HEK293 (cell line): ENCODE measurements around the gene UBB.

Experiments
- CTCF ChIA-PET: fragments of 350-600 bp; formaldehyde crosslinking; extraction: SDS; loops from one replicate; lab custom pipeline; 2021; ENCODE audit warnings: antibody characterized with exemption; lab: Yijun Ruan, JAX
- POLR2A ChIA-PET: fragments of 300-600 bp; formaldehyde crosslinking; extraction: SDS; loops from one replicate; lab custom pipeline; 2020; ENCODE audit warnings: antibody characterized with exemption, inconsistent platforms; lab: Yijun Ruan, JAX
- H3K27ac ChIP-seq: fragments of 200-500 bp; sonication (Bioruptor generic); 2 replicates; pipeline ENCODE4 v1.5.1; 2014; ENCODE audit warnings: low read depth, low read length, control low read depth, inconsistent platforms; ENCODE audit errors: extremely low read depth
- H3K36me3 ChIP-seq, 2 experiments: fragments of 200-500 bp in 1 of 2; sonication (Bioruptor generic) in 1 of 2; 1 replicate in 1 of 2; 2 replicates in 1 of 2; pipeline ENCODE4 v1.5.1; 2014 to 2017; ENCODE audit warnings: inconsistent platforms in 2 of 2, low read length in 2 of 2; ENCODE audit not compliant: control insufficient read depth in 2 of 2, insufficient read depth in 1 of 2
- H3K4me1 ChIP-seq: fragments of 200-500 bp; sonication (Bioruptor generic); 2 replicates; pipeline ENCODE4 v1.5.1; 2014; ENCODE audit warnings: mild to moderate bottlenecking, low read length, inconsistent platforms; ENCODE audit not compliant: control insufficient read depth, insufficient read depth
- H3K4me3 ChIP-seq: 2 replicates; pipeline ENCODE4 v1.5.1; 2011; ENCODE audit warnings: low read depth, mild to moderate bottlenecking, control low read depth, low read length, moderate library complexity
- H3K9me3 ChIP-seq: fragments of 200-500 bp; sonication (Bioruptor generic); 2 replicates; pipeline ENCODE4 v1.5.1; 2014; ENCODE audit warnings: low read depth, low read length, inconsistent platforms; ENCODE audit not compliant: control insufficient read depth, insufficient read depth
- BCL11B ChIP-seq: fragments of 450-650 bp; formaldehyde crosslinking; IDR thresholded peaks from 2 replicates; pipeline ENCODE4 v1.5.1; 2016; ENCODE audit warnings: low read depth, missing biosample characterization, missing genetic modification characterization
- HOXC10 ChIP-seq: sonication (generic); formaldehyde crosslinking; IDR thresholded peaks from 2 replicates; pipeline ENCODE4 v1.8.1; 2023; ENCODE audit warnings: mild to moderate bottlenecking, missing genetic modification reagents
- KLF7 ChIP-seq: fragments of 450-650 bp; formaldehyde crosslinking; IDR thresholded peaks from 2 replicates; pipeline ENCODE4 v1.5.1; 2016; ENCODE audit warnings: missing biosample characterization, missing genetic modification characterization, borderline replicate concordance
- SETDB1 ChIP-seq: IDR thresholded peaks from one replicate; pipeline ENCODE4 v1.6.1; 2017; ENCODE audit warnings: mild to moderate bottlenecking, low read length, moderate library complexity, mixed read lengths; ENCODE audit not compliant: insufficient read length
- SP3 ChIP-seq: fragments of 450-650 bp; formaldehyde crosslinking; IDR thresholded peaks from 2 replicates; pipeline ENCODE4 v1.5.1; 2016; ENCODE audit warnings: missing biosample characterization, missing genetic modification characterization
- TRIM28 ChIP-seq: IDR thresholded peaks from 2 replicates; pipeline ENCODE4 v1.6.1; 2011; ENCODE audit warnings: low read length, control low read depth, borderline replicate concordance
- YY2 ChIP-seq: fragments of 450-650 bp; formaldehyde crosslinking; IDR thresholded peaks from 2 replicates; pipeline ENCODE4 v1.5.1; 2016; ENCODE audit warnings: missing biosample characterization, missing genetic modification characterization
- ZFHX2 ChIP-seq: fragments of 450-650 bp; formaldehyde crosslinking; conservative IDR thresholded peaks from 2 replicates; pipeline ENCODE4 v1.5.1; 2016; ENCODE audit warnings: missing biosample characterization, missing genetic modification characterization
- ZNF16 ChIP-seq: fragments of 450-650 bp; formaldehyde crosslinking; IDR thresholded peaks from 2 replicates; pipeline ENCODE4 v1.5.1; 2016; ENCODE audit warnings: low read depth, missing biosample characterization, missing genetic modification characterization
- ZNF214 ChIP-seq: fragments of 450-650 bp; formaldehyde crosslinking; IDR thresholded peaks from 2 replicates; pipeline ENCODE4 v1.5.1; 2017; ENCODE audit warnings: missing biosample characterization, mild to moderate bottlenecking, missing genetic modification characterization, borderline replicate concordance
- ZNF23 ChIP-seq: fragments of 450-650 bp; formaldehyde crosslinking; IDR thresholded peaks from 2 replicates; pipeline ENCODE4 v1.5.1; 2016; ENCODE audit warnings: missing biosample characterization, missing genetic modification characterization, borderline replicate concordance
- ZNF366 ChIP-seq: fragments of 450-650 bp; formaldehyde crosslinking; conservative IDR thresholded peaks from 2 replicates; pipeline ENCODE4 v1.5.1; 2016; ENCODE audit warnings: missing biosample characterization, missing genetic modification characterization
- ZNF433 ChIP-seq: fragments of 450-650 bp; formaldehyde crosslinking; IDR thresholded peaks from 2 replicates; pipeline ENCODE4 v1.5.1; 2016; ENCODE audit warnings: missing biosample characterization, missing genetic modification characterization, low read depth
- ZNF48 ChIP-seq: fragments of 450-650 bp; formaldehyde crosslinking; IDR thresholded peaks from 2 replicates; pipeline ENCODE4 v1.5.1; 2016; ENCODE audit warnings: missing biosample characterization, missing genetic modification characterization
- ZNF521 ChIP-seq: fragments of 450-650 bp; formaldehyde crosslinking; IDR thresholded peaks from 2 replicates; pipeline ENCODE4 v1.5.1; 2017; ENCODE audit warnings: missing biosample characterization, mild to moderate bottlenecking, missing genetic modification characterization
- ZNF600 ChIP-seq: fragments of 450-650 bp; formaldehyde crosslinking; IDR thresholded peaks from 2 replicates; pipeline ENCODE4 v1.5.1; 2016; ENCODE audit warnings: missing biosample characterization, missing genetic modification characterization
- ZNF626 ChIP-seq: fragments of 450-650 bp; sonication (Bioruptor Pico); formaldehyde crosslinking; IDR thresholded peaks from 2 replicates; pipeline ENCODE4 v1.5.1; 2018; ENCODE audit warnings: missing biosample characterization, missing genetic modification characterization, inconsistent platforms
- ZNF670 ChIP-seq: fragments of 450-650 bp; formaldehyde crosslinking; IDR thresholded peaks from 2 replicates; pipeline ENCODE4 v1.5.1; 2016; ENCODE audit warnings: missing biosample characterization, missing genetic modification characterization, low read depth
- ZNF677 ChIP-seq: fragments of 450-650 bp; IDR thresholded peaks from 2 replicates; pipeline ENCODE4 v1.5.0; 2018; ENCODE audit warnings: missing biosample characterization, mild to moderate bottlenecking, missing genetic modification characterization, moderate library complexity
- TF ChIP-seq, protein P1 (sequence below): fragments of 450-650 bp; formaldehyde crosslinking; IDR thresholded peaks from 2 replicates; pipeline ENCODE4 v1.5.1; 2017; ENCODE audit warnings: missing biosample characterization, mild to moderate bottlenecking, missing genetic modification characterization, moderate library complexity
- TF ChIP-seq, protein P2 (sequence below): fragments of 450-650 bp; formaldehyde crosslinking; IDR thresholded peaks from 2 replicates; pipeline ENCODE4 v1.5.1; 2016; ENCODE audit warnings: missing biosample characterization, missing genetic modification characterization
- TF ChIP-seq, protein P3 (sequence below): fragments of 450-650 bp; formaldehyde crosslinking; IDR thresholded peaks from 2 replicates; pipeline ENCODE4 v1.5.1; 2016; ENCODE audit warnings: missing biosample characterization, missing genetic modification characterization

UBB gene

DNA sequence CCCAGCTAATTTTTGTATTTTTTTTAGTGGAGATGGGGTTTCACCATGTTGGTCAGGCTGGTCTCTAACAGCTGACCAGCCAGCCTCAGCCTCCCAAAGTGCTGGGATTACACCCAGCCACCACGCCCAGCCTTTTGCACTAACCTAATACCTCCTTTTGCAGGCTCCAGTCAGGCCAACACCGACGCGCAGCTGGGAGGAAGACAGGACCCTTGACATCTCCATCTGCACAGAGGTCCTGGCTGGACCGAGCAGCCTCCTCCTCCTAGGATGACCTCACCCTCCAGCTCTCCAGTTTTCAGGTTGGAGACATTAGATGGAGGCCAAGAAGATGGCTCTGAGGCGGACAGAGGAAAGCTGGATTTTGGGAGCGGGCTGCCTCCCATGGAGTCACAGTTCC, 36.5 kb downstream of the UBB start (continued):
- TF ChIP-seq, protein P1, sequence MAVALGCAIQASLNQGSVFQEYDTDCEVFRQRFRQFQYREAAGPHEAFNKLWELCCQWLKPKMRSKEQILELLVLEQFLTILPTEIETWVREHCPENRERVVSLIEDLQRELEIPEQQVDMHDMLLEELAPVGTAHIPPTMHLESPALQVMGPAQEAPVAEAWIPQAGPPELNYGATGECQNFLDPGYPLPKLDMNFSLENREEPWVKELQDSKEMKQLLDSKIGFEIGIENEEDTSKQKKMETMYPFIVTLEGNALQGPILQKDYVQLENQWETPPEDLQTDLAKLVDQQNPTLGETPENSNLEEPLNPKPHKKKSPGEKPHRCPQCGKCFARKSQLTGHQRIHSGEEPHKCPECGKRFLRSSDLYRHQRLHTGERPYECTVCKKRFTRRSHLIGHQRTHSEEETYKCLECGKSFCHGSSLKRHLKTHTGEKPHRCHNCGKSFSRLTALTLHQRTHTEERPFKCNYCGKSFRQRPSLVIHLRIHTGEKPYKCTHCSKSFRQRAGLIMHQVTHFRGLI (tag by site-specific recombination), result no peak
- no peak for TF ChIP-seq ZNF48 (tag by site-specific recombination)
- no peak for TF ChIP-seq YY2 (tag by site-specific recombination)
- no peak for TF ChIP-seq ZNF626 (tag by site-specific recombination)
- TF ChIP-seq ZNF23 (tag by site-specific recombination), result no peak
- TF ChIP-seq SETDB1, result no peak
- no peak for TF ChIP-seq KLF7
- no peak for TF ChIP-seq ZNF433 (tag by site-specific recombination)
- no peak for TF ChIP-seq SP3
- no peak for TF ChIP-seq ZNF16 (tag by site-specific recombination)
- TF ChIP-seq, protein P2, sequence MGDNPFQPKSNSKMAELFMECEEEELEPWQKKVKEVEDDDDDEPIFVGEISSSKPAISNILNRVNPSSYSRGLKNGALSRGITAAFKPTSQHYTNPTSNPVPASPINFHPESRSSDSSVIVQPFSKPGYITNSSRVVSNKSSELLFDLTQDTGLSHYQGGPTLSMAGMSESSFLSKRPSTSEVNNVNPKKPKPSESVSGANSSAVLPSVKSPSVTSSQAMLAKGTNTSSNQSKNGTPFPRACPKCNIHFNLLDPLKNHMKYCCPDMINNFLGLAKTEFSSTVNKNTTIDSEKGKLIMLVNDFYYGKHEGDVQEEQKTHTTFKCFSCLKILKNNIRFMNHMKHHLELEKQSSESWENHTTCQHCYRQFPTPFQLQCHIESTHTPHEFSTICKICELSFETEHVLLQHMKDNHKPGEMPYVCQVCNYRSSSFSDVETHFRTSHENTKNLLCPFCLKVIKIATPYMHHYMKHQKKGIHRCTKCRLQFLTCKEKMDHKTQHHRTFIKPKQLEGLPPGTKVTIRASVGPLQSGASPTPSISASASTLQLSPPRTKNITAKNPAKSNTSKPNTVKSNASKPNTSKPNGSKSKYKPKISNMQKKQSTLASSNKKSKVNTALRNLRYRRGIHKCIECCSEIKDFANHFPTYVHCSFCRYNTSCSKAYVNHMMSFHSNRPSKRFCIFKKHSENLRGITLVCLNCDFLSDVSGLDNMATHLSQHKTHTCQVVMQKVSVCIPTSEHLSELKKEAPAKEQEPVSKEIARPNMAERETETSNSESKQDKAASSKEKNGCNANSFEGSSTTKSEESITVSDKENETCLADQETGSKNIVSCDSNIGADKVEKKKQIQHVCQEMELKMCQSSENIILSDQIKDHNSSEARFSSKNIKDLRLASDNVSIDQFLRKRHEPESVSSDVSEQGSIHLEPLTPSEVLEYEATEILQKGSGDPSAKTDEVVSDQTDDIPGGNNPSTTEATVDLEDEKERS (tag by site-specific recombination), result no peak
- no peak for TF ChIP-seq ZNF670
- TF ChIP-seq HOXC10 (CRISPR knock-in tag), result no peak
- no peak for TF ChIP-seq ZNF366 (tag by site-specific recombination)
- TF ChIP-seq BCL11B, result no peak

DNA sequence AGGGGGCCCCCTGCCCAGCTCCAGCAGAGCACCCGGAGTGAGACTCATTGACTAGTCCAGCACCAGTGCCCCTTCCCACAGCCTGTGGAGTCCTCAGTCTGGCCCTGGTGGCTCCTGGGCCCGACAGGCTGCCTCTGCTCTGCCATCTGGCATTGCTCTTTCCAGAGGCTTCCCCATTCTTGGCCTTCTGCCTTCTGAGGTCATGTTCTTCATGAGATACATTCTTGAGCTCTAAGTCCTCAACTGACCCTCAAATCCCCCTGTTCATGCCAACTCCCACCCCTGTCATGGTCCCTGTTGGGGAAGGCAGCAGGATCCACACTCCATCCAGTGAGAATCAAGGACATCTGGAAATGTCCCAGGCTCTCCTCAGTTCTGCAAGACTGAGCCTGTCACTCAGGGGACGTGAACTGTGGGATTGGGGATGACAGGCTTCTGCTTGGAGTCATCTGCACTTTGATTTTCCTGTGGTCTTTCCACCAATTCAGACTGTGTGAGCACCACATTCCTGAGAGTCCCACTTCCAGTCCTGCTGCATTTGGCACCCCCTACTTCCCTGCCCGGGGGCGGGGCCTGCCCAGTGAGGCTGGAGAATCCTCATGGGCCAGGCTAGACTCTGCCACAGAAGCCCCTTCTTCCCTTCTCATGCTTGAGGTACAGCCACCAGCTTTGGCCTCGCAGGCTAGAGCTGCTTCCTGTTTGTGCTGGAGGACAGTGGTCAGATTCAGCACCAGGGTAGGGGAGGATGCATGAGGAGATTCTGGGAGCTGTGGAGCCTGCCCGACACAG, 37.2 kb downstream of the UBB start:
- ChIA-PET CTCF (interaction anchor here (0.6 to 2.7 kb wide), 4 partner anchors 10 to 171 kb away, joined by 5 to 11 read pairs (median 8); no protein-coding TSS in a partner anchor), POLR2A (interaction anchor here (0.6 to 4.2 kb wide), 5 partner anchors 10 to 37 kb away, joined by 5 to 25 read pairs (median 8); partner anchors contain the start of gene UBB)
- Histone ChIP-seq H3K4me1 (peaks cover 11% of the 10 kb centered on the region; the same call in 1 of the 2 replicates), H3K9me3 (no peaks in the 10 kb centered on the region), H3K36me3 (no peaks in the 10 kb centered on the region), H3K4me3 (no peak overlapping the region), H3K27ac (no peak overlapping the region)
- no peak for TF ChIP-seq ZNF521 (tag by site-specific recombination)
- no peak for TF ChIP-seq BCL11B
- no peak for TF ChIP-seq ZNF214 (tag by site-specific recombination)
- 0 out of 2 replicates have a peak, but pooled peaks have one; percentile 6 for TF ChIP-seq ZFHX2 (tag by site-specific recombination)
- no peak for TF ChIP-seq ZNF600 (tag by site-specific recombination)

DNA sequence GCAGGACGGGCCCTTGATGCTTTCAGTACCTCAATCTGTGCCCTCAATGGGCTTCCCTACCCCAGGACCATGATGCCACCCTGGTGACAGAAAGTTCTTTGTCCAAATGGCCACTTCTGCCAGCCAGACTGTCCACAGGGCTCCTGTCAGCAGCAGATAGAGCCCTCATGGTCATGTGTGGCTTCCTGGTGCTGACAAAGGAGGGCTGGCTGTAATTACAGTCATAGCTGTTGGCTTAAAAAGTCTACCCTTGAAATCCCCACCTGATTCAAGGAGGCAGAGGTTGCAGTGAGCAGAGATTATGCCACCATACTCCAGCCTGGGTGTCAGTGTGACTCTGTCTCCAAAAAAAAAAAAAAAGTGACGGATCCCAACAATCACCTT, 37.8 kb downstream of the UBB start:
- Histone ChIP-seq H3K9me3 (no peaks in the 10 kb centered on the region), H3K27ac (no peak overlapping the region; the same call in 1 of the 2 replicates), H3K4me3 (no peak overlapping the region)

More for the DNA sequence above, 37.8 kb downstream of the UBB start:
- POLR2A ChIA-PET, result interaction anchor here (0.5 to 4.2 kb wide), 6 partner anchors 10 to 38 kb away, joined by 3 to 25 read pairs (median 6); partner anchors contain the start of gene UBB
- Histone ChIP-seq H3K4me1 (peaks cover 11% of the 10 kb centered on the region; the same call in 1 of the 2 replicates), H3K36me3 (no peaks in the 10 kb centered on the region)
- CTCF ChIA-PET, result interaction anchor here (0.6 to 2.7 kb wide), 7 partner anchors 10 to 171 kb away, joined by 5 to 11 read pairs (median 8); no protein-coding TSS in a partner anchor
- TF ChIP-seq, protein P3, sequence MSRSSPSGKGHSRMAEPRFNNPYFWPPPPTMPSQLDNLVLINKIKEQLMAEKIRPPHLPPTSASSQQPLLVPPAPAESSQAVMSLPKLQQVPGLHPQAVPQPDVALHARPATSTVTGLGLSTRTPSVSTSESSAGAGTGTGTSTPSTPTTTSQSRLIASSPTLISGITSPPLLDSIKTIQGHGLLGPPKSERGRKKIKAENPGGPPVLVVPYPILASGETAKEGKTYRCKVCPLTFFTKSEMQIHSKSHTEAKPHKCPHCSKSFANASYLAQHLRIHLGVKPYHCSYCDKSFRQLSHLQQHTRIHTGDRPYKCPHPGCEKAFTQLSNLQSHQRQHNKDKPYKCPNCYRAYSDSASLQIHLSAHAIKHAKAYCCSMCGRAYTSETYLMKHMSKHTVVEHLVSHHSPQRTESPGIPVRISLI (tag by site-specific recombination), result 0 out of 2 replicates have a peak, but pooled peaks have one; percentile 39
- TF ChIP-seq YY2 (tag by site-specific recombination) (peak; percentile 5; the same call in 1 of the 2 replicates), ZNF677 (tag by site-specific recombination) (no peak), TRIM28 (no peak), ZNF670 (no peak)
